ENCODE data around the gene ALKBH1. TPM values are rescaled to one million over a fixed set of nuclear protein-coding genes. Genes with fewer than 3 reads are reported as not detected.

The ALKBH1 gene
- total RNA-seq, 2 experiments from 2014 or later: 5.6 to 8.5 TPM

- ATAC-seq (ENCODE audit: poor library complexity): no peak
- DNase-seq: no peak
- Mint-ChIP-seq H3K27ac (no peak overlapping the region), H3K27me3 (no peaks in the 10 kb centered on the region), H3K4me3 (no peak overlapping the region), H3K36me3 (ENCODE audit: low read depth) (peaks cover 92% of the 10 kb centered on the region), H3K4me1 (ENCODE audit: low read depth) (peaks cover 2% of the 10 kb centered on the region), H3K9me3 (no peaks in the 10 kb centered on the region)
- intact Hi-C loops (cut with DNase I, micrococcal nuclease): no loop called here
- no peak for TF ChIP-seq CTCF (IDR thresholded peaks at IDR 0.05)
- Histone ChIP-seq H3K4me1 (ENCODE audit: insufficient read depth, low read length) (no peaks in the 10 kb centered on the region), H3K36me3 (ENCODE audit: insufficient read depth, low read length) (peaks cover 89% of the 10 kb centered on the region), H3K9me3 (ENCODE audit: control insufficient read depth in 1 of 2, insufficient read depth in 1 of 2, low read length in 2 of 2) (no peaks in the 10 kb centered on the region), H3K27me3 (ENCODE audit: control insufficient read depth in 1 of 2, insufficient read depth in 2 of 2, low read length in 2 of 2) (no peaks in the 10 kb centered on the region), H3K27ac (ENCODE audit: low read depth in 1 of 2, low read length in 2 of 2) (no peak overlapping the region), H3K4me3 (ENCODE audit: low read length) (no peak overlapping the region)
- ChIA-PET POLR2A (no interaction called here), CTCF (no interaction called here)
These were observed 9.9 kb upstream of the ALKBH1 start for GRCh38 chr14:77717608-77718305.

- no peak for TF ChIP-seq CTCF (IDR thresholded peaks at IDR 0.05)
- ChIA-PET CTCF (no interaction called here), POLR2A (no interaction called here)
- Histone ChIP-seq H3K4me1 (ENCODE audit: insufficient read depth, low read length) (no peaks in the 10 kb centered on the region), H3K4me3 (ENCODE audit: low read length) (no peak overlapping the region), H3K36me3 (ENCODE audit: insufficient read depth, low read length) (peaks cover 88% of the 10 kb centered on the region), H3K27ac (ENCODE audit: low read depth in 1 of 2, low read length in 2 of 2) (no peak overlapping the region), H3K27me3 (ENCODE audit: control insufficient read depth in 1 of 2, insufficient read depth in 2 of 2, low read length in 2 of 2) (no peaks in the 10 kb centered on the region), H3K9me3 (ENCODE audit: control insufficient read depth in 1 of 2, insufficient read depth in 1 of 2, low read length in 2 of 2) (no peaks in the 10 kb centered on the region)
- no peaks in the 10 kb centered on the region for H3K27me3 Mint-ChIP-seq
- peak overlapping the region; percentile 2 for H3K27ac Mint-ChIP-seq
- no peak for ATAC-seq (ENCODE audit: poor library complexity)
- no peak overlapping the region for H3K4me3 Mint-ChIP-seq
- H3K9me3 Mint-ChIP-seq: no peaks in the 10 kb centered on the region
- intact Hi-C loops (cut with DNase I, micrococcal nuclease): no loop called here
- peaks cover 90% of the 10 kb centered on the region for H3K36me3 Mint-ChIP-seq (ENCODE audit: low read depth)
- peaks cover 13% of the 10 kb centered on the region for H3K4me1 Mint-ChIP-seq (ENCODE audit: low read depth)
- DNase-seq: no peak
These were observed 7.1 kb upstream of the ALKBH1 start for GRCh38 chr14:77714926-77715325.

DNA sequence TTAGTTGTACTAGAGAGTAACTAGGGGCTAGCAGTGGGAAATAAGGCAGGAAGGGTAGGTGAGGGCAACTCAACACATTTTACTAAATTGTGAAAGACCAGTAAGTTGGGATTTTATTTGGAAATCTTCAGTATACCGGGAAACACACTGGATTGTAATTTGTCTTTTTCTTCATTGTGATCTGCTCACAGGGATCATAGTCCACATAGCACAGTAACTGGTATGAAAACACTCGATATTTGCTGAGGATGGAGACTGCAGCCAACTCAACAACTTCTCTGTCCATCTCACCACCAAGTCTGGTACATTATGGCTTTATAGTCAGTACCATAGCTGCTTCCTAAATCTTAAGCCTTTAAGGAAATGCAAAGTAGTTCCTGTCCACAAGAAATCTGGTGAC lies 2.5 kb upstream of the ALKBH1 start:
- ATAC-seq (ENCODE audit: poor library complexity): no peak
- Mint-ChIP-seq H3K27me3 (no peaks in the 10 kb centered on the region), H3K36me3 (ENCODE audit: low read depth) (peaks cover 88% of the 10 kb centered on the region), H3K4me3 (peak overlapping the region; percentile 95), H3K27ac (no peak overlapping the region), H3K9me3 (no peaks in the 10 kb centered on the region), H3K4me1 (ENCODE audit: low read depth) (peaks cover 50% of the 10 kb centered on the region)
- peaks cover 52% of the 10 kb centered on the region for H3K36me3 ChIP-seq (ENCODE audit: insufficient read depth, low read length)
- intact Hi-C loops (cut with DNase I, micrococcal nuclease): no loop called here
- no peaks in the 10 kb centered on the region for H3K27me3 ChIP-seq (ENCODE audit: control insufficient read depth in 1 of 2, insufficient read depth in 2 of 2, low read length in 2 of 2)
- H3K4me1 ChIP-seq (ENCODE audit: insufficient read depth, low read length): peaks cover 19% of the 10 kb centered on the region
- no peak for TF ChIP-seq CTCF (IDR thresholded peaks at IDR 0.05)
- H3K4me3 ChIP-seq (ENCODE audit: low read length): no peak overlapping the region
- ChIA-PET CTCF (no interaction called here), POLR2A (no interaction called here)
- DNase-seq: no peak
- no peak overlapping the region for H3K27ac ChIP-seq (ENCODE audit: low read depth in 1 of 2, low read length in 2 of 2)
- no peaks in the 10 kb centered on the region for H3K9me3 ChIP-seq (ENCODE audit: control insufficient read depth in 1 of 2, insufficient read depth in 1 of 2, low read length in 2 of 2)

Measured in CD4-positive, alpha-beta T cell (primary cell).